Measurements from ENCODE around the gene TTLL3.
"Not testable (repeated sequence)": the region's sequence is repeated elsewhere in the genome, so short reads cannot be mapped to it uniquely, and the experiment has no call there.

GRCh38 chr3:9865125-9865637 lies 55.1 kb downstream of the TTLL3 start:
- not testable (repeated sequence) for TF ChIP-seq CTCF (IDR thresholded peaks at IDR 0.05; ENCODE audit: insufficient read depth, low read depth, low read length); EZH2 (IDR thresholded peaks at IDR 0.05; ENCODE audit: insufficient read depth, low read length)

All from astrocyte (in vitro differentiated cells and primary cell).